Measurements from ENCODE around the gene SAE1.
"Not testable (repeated sequence)": the region's sequence is repeated elsewhere in the genome, so short reads cannot be mapped to it uniquely, and the experiment has no call there.

SAE1 gene

DNA sequence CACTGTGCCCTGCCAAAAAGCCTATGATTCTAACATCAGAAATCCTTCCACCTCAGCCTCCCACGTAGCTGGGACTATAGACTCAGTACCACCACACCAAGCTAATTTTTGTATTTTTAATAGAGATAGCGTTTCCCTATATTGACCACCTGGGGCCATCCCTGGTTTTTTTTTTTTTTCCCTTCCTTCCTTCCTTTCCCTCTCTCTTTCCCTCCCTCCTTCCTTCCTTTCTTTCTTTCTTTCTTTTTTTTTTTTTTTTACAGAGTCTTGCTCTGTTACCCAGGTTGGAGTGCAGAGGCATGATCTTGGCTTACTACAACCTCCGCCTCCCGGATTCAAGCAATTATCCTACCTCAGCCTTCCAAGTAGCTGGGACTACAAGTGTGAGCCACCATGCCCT is 1.1 kb upstream of the SAE1 start:
- in situ Hi-C loops (cut with HindIII; ENCODE audit: low sequenced_read_pairs) = no loop called here
- TF ChIP-seq, protein P1, sequence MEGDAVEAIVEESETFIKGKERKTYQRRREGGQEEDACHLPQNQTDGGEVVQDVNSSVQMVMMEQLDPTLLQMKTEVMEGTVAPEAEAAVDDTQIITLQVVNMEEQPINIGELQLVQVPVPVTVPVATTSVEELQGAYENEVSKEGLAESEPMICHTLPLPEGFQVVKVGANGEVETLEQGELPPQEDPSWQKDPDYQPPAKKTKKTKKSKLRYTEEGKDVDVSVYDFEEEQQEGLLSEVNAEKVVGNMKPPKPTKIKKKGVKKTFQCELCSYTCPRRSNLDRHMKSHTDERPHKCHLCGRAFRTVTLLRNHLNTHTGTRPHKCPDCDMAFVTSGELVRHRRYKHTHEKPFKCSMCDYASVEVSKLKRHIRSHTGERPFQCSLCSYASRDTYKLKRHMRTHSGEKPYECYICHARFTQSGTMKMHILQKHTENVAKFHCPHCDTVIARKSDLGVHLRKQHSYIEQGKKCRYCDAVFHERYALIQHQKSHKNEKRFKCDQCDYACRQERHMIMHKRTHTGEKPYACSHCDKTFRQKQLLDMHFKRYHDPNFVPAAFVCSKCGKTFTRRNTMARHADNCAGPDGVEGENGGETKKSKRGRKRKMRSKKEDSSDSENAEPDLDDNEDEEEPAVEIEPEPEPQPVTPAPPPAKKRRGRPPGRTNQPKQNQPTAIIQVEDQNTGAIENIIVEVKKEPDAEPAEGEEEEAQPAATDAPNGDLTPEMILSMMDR (IDR thresholded peaks at IDR 0.05; ENCODE audit: low read depth, low read length) = no peak

DNA sequence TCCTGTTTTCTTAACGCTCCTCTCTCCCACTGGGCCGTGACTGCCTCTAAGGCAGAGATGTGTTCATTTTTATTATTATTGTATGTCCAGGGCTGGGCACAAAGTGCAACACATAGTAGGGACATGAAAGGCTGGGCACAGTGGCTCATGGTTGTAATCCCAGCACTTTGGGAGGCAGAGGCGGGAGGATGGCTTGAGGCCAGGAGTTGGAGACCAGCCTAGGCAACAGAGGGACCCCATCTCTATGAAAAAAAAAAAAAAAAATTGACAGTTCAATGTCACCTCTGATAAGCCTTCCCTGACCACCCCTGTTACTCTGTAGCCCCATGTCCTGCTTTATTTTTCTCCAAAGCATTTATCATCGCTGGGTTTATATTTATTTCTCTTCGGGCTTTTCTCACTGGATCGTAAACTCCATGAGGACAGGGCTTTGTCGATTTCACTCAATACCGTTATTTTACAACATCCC is 481 bp upstream of the SAE1 start:
- DNase-seq (ENCODE audit: low read depth, low spot score) = no peak
- TF ChIP-seq, protein P1 (IDR thresholded peaks at IDR 0.05; ENCODE audit: low read depth, low read length) = no peak
- H3K4me3 ChIP-seq (ENCODE audit: low read depth, low read length) = no peak overlapping the region
- in situ Hi-C loops (cut with HindIII; ENCODE audit: low sequenced_read_pairs) = no loop called here

More for the DNA sequence above, 1.1 kb upstream of the SAE1 start:
- no peak for DNase-seq (ENCODE audit: low read depth, low spot score)
- H3K4me3 ChIP-seq (ENCODE audit: low read depth, low read length) = no peak overlapping the region

DNA sequence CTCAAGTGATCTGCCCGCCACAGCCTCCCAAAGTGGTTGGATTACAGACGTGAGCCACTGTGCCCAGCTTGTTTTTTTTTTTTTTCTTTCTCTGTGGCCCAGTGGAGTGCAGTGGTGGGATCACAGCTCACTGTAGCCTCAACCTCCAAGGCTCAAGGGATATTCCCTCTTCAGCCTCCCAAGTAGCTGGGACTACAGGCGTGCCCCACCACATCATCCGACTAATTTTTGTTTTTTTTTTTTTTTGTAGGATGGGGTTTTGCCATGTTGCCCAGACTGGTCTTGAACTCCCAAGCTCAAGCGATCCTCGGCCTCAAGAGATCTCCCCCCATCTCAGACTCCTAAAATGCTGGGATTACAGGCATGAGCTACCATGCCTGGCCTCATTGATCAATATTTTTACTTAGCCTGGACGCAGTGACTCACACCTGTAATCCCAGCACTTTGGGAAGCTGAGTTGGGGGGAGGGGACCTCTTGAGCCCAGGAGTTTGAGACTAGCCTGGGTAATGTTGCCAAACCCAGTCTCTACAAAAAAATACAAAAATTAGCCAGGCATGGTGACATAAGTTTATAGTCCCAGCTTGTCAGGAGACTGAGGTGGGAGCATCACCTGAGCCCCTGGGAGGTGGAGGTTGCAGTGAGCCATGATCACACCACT is 1.7 kb downstream of the SAE1 start:
- TF ChIP-seq, protein P1 (IDR thresholded peaks at IDR 0.05; ENCODE audit: low read depth, low read length) = no peak
- DNase-seq (ENCODE audit: low read depth, low spot score) = no peak
- H3K4me3 ChIP-seq (ENCODE audit: low read depth, low read length) = peak overlapping the region; percentile 93
- in situ Hi-C loops (cut with HindIII; ENCODE audit: low sequenced_read_pairs) = no loop called here

DNA sequence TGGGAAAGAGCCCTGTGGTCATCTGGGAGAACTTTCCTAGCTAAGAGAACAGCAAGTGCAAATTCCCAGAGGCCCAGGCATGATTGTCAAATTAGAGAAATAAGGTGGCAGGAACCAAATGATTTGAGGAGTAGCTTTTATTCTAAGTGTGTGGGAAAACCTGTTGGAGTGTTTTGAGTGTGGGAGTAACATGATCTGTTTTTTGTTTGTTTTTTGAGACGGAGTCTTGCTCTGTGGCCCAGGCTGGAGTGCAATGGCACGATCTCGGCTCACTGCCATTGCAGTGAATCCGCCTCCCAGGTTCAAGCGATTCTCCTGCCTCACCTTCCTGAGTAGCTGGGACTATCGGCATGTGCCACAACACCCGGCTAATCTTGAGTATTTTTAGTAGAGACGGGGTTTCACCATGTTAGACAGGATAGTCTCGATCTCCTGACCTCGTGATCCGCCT is 2.4 kb downstream of the SAE1 start:
- no peak overlapping the region for H3K4me3 ChIP-seq (ENCODE audit: low read depth, low read length)
- in situ Hi-C loops (cut with HindIII; ENCODE audit: low sequenced_read_pairs) = no loop called here
- no peak for DNase-seq (ENCODE audit: low read depth, low spot score)
- TF ChIP-seq, protein P1 (IDR thresholded peaks at IDR 0.05; ENCODE audit: low read depth, low read length) = no peak

DNA sequence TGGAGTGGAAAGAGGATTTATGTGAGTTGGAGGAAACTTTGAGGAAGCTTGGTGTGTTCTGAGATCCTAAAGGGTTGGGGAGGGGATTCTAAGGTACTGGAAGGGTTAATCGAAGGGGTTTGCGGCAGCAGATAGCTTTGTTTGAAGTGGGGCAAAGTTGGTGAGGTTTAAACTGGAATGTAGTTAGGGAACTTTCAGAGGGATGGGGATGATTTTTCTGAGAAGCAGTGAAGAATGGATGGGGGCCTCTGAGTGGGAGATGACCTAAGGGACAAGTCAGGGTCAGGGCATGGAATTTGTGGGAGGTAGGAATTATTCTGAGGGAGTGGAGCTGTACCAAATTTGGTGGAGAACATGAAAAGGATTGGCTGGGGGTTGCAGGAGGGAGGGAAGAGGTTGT is 3.9 kb downstream of the SAE1 start:
- TF ChIP-seq, protein P1 (IDR thresholded peaks at IDR 0.05; ENCODE audit: low read depth, low read length) = no peak
- no peak for DNase-seq (ENCODE audit: low read depth, low spot score)
- in situ Hi-C loops (cut with HindIII; ENCODE audit: low sequenced_read_pairs) = no loop called here
- no peak overlapping the region for H3K4me3 ChIP-seq (ENCODE audit: low read depth, low read length)

DNA sequence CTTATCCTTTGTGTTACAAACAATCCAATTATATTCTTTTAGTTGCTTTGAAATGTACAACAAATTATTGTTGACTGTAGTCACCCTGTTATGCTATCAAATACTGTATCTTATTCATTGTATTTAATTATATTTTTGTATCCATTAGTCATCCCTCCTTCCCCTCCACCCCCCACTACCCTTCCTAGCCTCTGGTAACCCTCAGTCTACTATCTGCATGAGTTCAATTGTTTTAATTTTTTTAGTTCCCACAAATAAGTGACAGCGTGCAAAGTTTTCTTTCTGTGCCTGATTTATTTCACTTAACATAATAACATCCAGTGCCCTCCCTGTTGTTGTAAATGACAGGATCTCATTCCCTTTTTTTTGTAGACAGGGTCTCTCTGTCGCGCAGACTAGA is 4.5 kb downstream of the SAE1 start:
- TF ChIP-seq, protein P1 (IDR thresholded peaks at IDR 0.05; ENCODE audit: low read depth, low read length) = no peak
- DNase-seq (ENCODE audit: low read depth, low spot score) = no peak
- in situ Hi-C loops (cut with HindIII; ENCODE audit: low sequenced_read_pairs) = no loop called here
- H3K4me3 ChIP-seq (ENCODE audit: low read depth, low read length) = no peak overlapping the region

DNA sequence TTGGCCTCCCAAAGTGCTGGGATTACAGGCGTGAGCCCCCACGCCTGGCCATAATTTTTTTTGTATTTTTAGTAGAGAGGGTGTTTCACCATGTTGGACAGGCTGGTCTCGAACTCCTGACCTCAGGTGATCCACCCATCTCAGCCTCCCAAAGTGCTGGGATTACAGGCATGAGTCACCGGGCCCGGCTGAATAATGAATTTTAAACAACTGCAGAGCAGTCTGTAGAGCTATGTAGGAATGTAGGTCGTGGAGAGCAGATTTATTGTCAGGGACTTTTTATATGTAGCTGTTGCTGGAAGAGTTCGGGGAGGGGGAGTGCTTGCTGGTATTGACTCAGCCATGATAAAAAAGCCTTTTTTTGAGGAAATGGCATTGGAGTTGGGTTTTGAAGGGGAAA is 10.6 kb downstream of the SAE1 start:
- H3K4me3 ChIP-seq (ENCODE audit: low read depth, low read length); in situ Hi-C loops (cut with HindIII; ENCODE audit: low sequenced_read_pairs): not testable (repeated sequence)
- peak; percentile 71 for DNase-seq (ENCODE audit: low read depth, low spot score)
